Keratinocyte (primary cell): ENCODE data around the gene TADA2B. TPM values are rescaled to one million over a fixed set of nuclear protein-coding genes. Genes with fewer than 3 reads are reported as not detected.

ENCODE experiments used
- DNase-seq: peaks from one replicate; pipeline ENCODE4 v3.0.0-alpha.2; 2011; ENCODE audit warnings: low read depth, missing footprints, low spot score
- FAIRE-seq: peaks from 2 replicates; lab custom pipeline; 2011; peaks lifted over from hg19 to GRCh38; lab: Jason Lieb, UNC
- H2AFZ ChIP-seq: 2 replicates; pipeline ENCODE4 v1.6.0; 2012; ENCODE audit warnings: low read length, control low read depth, inconsistent platforms; ENCODE audit not compliant: control insufficient read depth
- H3K27ac ChIP-seq: 2 replicates; pipeline ENCODE4 v1.5.1; 2011; ENCODE audit warnings: low read length; ENCODE audit not compliant: control insufficient read depth, insufficient read depth
- H3K27me3 ChIP-seq: 3 replicates; pipeline ENCODE4 v1.6.0; 2011; ENCODE audit warnings: low read length; ENCODE audit not compliant: control insufficient read depth, insufficient read depth; ENCODE audit errors: extremely low read depth
- H3K36me3 ChIP-seq, 2 experiments: 2 replicates in 1 of 2; 3 replicates in 1 of 2; pipeline ENCODE4 v1.5.1; 2011; ENCODE audit warnings: low read length in 2 of 2, mild to moderate bottlenecking in 1 of 2; ENCODE audit not compliant: control insufficient read depth in 2 of 2, insufficient read depth in 2 of 2; ENCODE audit errors: extremely low read depth in 1 of 2
- H3K4me1 ChIP-seq: 3 replicates; pipeline ENCODE4 v1.5.1; 2011; ENCODE audit warnings: low read length; ENCODE audit not compliant: control insufficient read depth, insufficient read depth; ENCODE audit errors: extremely low read depth
- H3K4me2 ChIP-seq: 3 replicates; pipeline ENCODE4 v1.6.0; 2011; ENCODE audit warnings: low read depth, low read length; ENCODE audit not compliant: control insufficient read depth, insufficient read depth; ENCODE audit errors: extremely low read depth
- H3K4me3 ChIP-seq, 3 experiments: fragments of 200-600 bp in 1 of 3; sonication (generic) in 1 of 3; 2 replicates in 2 of 3; 3 replicates in 1 of 3; pipeline ENCODE4 v1.5.1; 2011 to 2016; ENCODE audit warnings: low read length in 3 of 3, mild to moderate bottlenecking in 3 of 3, control low read depth in 2 of 3, inconsistent platforms in 1 of 3, low read depth in 1 of 3, mixed read lengths in 1 of 3, mixed run types in 1 of 3, moderate library complexity in 1 of 3; ENCODE audit not compliant: control insufficient read depth in 2 of 3, insufficient read depth in 2 of 3; ENCODE audit errors: extremely low read depth in 1 of 3
- H3K79me2 ChIP-seq: 2 replicates; pipeline ENCODE4 v1.6.0; 2012; ENCODE audit warnings: low read length; ENCODE audit not compliant: control insufficient read depth, insufficient read depth
- H3K9ac ChIP-seq: 3 replicates; pipeline ENCODE4 v1.6.0; 2011; ENCODE audit warnings: low read length; ENCODE audit not compliant: control insufficient read depth, insufficient read depth; ENCODE audit errors: extremely low read depth
- H3K9me1 ChIP-seq: 3 replicates; pipeline ENCODE4 v1.6.0; 2011; ENCODE audit warnings: low read length; ENCODE audit not compliant: control insufficient read depth, insufficient read depth; ENCODE audit errors: extremely low read depth
- H3K9me3 ChIP-seq: 2 replicates; pipeline ENCODE4 v1.5.1; 2012; ENCODE audit warnings: low read depth, low read length; ENCODE audit not compliant: control insufficient read depth
- H4K20me1 ChIP-seq: 3 replicates; pipeline ENCODE4 v1.6.0; 2011; ENCODE audit warnings: low read length; ENCODE audit not compliant: control insufficient read depth, insufficient read depth; ENCODE audit errors: extremely low read depth
- CTCF ChIP-seq, 3 experiments: IDR thresholded peaks in 1 of 3; conservative IDR thresholded peaks in 1 of 3; optimal IDR thresholded peaks in 1 of 3; 2 replicates in 2 of 3; 3 replicates in 1 of 3; pipeline versions ENCODE3 to v1.5.1; 2011; ENCODE audit warnings: low read length in 3 of 3, mild to moderate bottlenecking in 3 of 3, moderate library complexity in 2 of 3, control low read depth in 1 of 3, inconsistent platforms in 1 of 3; ENCODE audit not compliant: insufficient read depth in 2 of 3; ENCODE audit errors: extremely low read depth in 1 of 3
- EZH2 ChIP-seq: IDR thresholded peaks from one replicate; pipeline ENCODE4 v1.6.1; 2012; ENCODE audit warnings: inconsistent platforms, mild to moderate bottlenecking, low read length, moderate library complexity
- dilution Hi-C: fragments of 300-500 bp; cut with MboI; formaldehyde crosslinking; loops from one replicate; pipeline ENCODE4 v1.7.0; 2020; ENCODE audit warnings: low sequenced_read_pairs; ENCODE audit not compliant: extremely low pct_ligation_motif_present
- polyA plus RNA-seq, 5 experiments: library from polyadenylated mRNA; depleted of rRNA in 3 of 5; stranded (reverse) in 3 of 5; stranded (forward) in 1 of 5; unstranded in 1 of 5; fragments of >200 nt; gene quantifications; 1 replicate in 1 of 5; 2 replicates in 3 of 5; 3 replicates in 1 of 5; pipeline versions ENCODE4 v1.2.1 to v1.2.3, GENCODE V29; 2011 to 2012; ENCODE audit warnings: missing spikeins in 2 of 5, low read depth in 1 of 5, low replicate concordance in 1 of 5

The TADA2B gene
- polyA plus RNA-seq, 1 donor (not counting 4 experiments of a cell fraction or from before 2014, with no cell fraction given): 5.3 TPM

GRCh38 chr4:7086384-7086783 lies 43.2 kb downstream of the TADA2B start:
- Histone ChIP-seq H3K36me3 (no peaks in the 10 kb centered on the region), H3K9ac (no peak overlapping the region), H3K9me3 (no peaks in the 10 kb centered on the region), H3K27me3 (peaks cover 12% of the 10 kb centered on the region), H2AFZ (no peak overlapping the region), H3K79me2 (no peaks in the 10 kb centered on the region), H3K4me2 (no peak overlapping the region), H3K4me1 (no peaks in the 10 kb centered on the region), H4K20me1 (no peaks in the 10 kb centered on the region), H3K9me1 (no peaks in the 10 kb centered on the region), H3K27ac (no peak overlapping the region), H3K4me3 (no peak overlapping the region)
- no peak for DNase-seq
- TF ChIP-seq EZH2 (no peak), CTCF (optimal IDR thresholded peaks at IDR 0.05 in 1 of 3, IDR thresholded peaks at IDR 0.05 in 1 of 3, conservative IDR thresholded peaks at IDR 0.05 in 1 of 3; ENCODE audit: extremely low read depth in 1 of 3, insufficient read depth in 2 of 3, low read length in 3 of 3) (no peak)
- dilution Hi-C loops: no loop called here
- no peak for FAIRE-seq

- Histone ChIP-seq H3K4me1 (no peaks in the 10 kb centered on the region), H3K9me3 (no peaks in the 10 kb centered on the region), H2AFZ (no peak overlapping the region), H3K9me1 (no peaks in the 10 kb centered on the region), H3K9ac (no peak overlapping the region), H3K4me2 (no peak overlapping the region), H4K20me1 (no peaks in the 10 kb centered on the region), H3K36me3 (no peaks in the 10 kb centered on the region), H3K4me3 (no peak overlapping the region), H3K27ac (no peak overlapping the region), H3K27me3 (peaks cover 8% of the 10 kb centered on the region), H3K79me2 (no peaks in the 10 kb centered on the region)
- dilution Hi-C loops: no loop called here
- no peak for TF ChIP-seq CTCF (optimal IDR thresholded peaks at IDR 0.05 in 1 of 3, IDR thresholded peaks at IDR 0.05 in 1 of 3, conservative IDR thresholded peaks at IDR 0.05 in 1 of 3; ENCODE audit: extremely low read depth in 1 of 3, insufficient read depth in 2 of 3, low read length in 3 of 3)
- TF ChIP-seq EZH2: no peak
- DNase-seq (no peak), FAIRE-seq (no peak)
Measured at GRCh38 chr4:7087036-7087435, 43.9 kb downstream of the TADA2B start.
